NCI-H2196 (cell line): ENCODE data around the gene ARHGAP4.

Experiments
- DNase-seq: peaks from one replicate; lab custom pipeline; 2025; ENCODE audit not compliant: unreplicated experiment; lab: John Stamatoyannopoulos, UW

ARHGAP4 gene

DNA sequence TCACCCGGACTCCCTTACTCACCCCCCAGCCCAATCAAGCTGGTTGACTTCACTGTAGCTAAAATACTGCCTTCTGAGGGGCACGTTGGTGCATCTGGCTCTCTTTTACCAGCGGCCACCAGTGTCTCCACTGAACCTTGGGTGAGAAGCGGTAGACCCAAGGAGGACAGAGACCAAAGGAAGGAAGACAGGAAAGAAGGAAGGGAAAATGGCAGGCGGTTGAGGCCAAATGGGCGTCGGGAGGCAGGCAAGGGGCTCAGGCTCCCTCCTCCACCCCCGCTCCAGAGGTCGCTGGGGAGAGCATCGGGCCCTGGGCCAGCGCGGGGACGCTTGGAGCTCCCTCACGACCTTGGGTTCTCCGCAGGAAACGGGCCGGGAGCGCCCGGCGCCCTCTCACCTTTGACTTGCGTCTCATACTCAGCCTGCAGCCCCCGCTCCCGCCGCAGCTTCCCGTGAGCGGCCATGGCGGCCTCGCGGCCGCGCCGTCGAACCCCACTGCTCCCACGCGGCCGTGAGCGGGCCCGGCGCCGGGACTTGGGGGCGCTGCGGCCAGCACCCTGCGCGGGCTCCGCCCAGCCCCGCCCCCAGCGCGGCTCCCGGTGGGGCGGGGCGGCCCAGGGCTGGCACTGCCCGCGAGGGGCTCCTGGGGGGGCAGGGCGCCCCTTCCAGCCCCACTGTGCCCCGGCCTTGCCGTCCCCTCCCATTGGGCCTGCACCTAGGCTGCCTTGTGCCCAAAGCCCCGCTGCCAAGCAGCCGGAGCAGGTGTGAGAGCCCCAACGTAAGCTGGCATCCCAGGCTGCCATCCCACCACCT is at the start of gene ARHGAP4:
Gene ARHGAP4, minus strand, starts transcription at position 526 of the 813 bp plus-strand sequence. Its CDS starts 62 bp downstream, at position 464.
- DNase-seq: no peak

DNA sequence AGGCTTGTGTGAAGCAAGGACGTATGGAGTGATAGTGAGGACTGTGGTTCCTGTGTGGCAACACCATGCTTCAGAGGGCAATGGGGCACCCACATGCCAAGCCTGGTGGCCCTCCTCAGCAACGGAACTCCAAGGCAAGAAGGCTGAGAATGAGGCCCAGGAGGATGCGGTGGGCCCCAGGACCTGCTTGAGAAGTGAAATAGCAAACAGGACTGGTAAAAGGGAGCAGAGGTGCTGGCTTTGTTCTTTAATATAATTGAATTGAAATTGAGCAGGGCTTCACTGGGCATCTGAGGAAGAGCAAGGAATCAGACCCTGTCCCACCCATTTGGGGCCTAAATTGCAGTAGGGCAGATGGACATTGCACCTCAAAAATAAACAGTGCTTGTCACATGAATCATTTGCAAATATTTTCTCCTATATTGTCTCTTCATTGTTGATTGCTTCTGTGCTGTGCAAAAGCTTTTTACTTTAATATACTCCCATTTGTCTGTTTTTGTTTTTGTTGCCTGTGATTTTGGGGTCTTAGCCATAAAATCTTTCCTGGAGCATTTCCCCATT is 48.7 kb upstream of the ARHGAP4 start:
- no peak for DNase-seq

DNA sequence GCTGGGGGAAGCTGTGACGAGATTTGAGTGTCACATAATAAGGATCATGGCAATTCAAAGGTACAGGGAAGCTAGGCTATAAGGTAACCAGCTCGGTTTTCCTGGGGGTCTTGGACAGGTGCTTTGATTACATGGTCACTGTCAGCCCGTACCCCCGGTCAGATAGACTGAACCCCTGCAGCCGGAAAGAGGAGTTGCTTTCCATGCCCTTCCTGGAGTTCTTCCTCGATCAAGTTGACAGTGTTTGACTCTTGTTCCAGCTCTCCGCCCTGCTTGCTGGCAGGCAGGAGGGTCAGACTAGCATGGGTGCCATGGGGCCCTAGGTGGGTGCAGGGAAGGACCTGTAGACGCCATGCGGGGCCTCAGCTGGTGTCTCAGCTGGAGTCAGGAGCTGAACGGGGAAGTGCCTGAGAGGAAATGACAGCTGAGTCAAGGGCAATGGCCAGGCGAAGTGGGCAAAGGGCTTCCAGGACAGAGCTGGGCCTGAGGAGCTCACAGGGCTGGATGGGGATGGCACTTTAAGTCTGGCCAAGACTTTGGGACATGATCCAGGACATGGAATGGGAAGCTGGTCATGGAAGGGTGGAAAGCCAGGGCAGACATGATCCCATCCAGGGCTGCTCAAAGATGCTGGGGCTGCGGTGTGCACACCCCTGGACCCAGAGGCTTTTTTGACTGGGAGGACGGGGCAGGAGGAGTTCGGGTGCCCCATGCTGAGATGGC is 48.1 kb upstream of the ARHGAP4 start:
- no peak for DNase-seq

DNA sequence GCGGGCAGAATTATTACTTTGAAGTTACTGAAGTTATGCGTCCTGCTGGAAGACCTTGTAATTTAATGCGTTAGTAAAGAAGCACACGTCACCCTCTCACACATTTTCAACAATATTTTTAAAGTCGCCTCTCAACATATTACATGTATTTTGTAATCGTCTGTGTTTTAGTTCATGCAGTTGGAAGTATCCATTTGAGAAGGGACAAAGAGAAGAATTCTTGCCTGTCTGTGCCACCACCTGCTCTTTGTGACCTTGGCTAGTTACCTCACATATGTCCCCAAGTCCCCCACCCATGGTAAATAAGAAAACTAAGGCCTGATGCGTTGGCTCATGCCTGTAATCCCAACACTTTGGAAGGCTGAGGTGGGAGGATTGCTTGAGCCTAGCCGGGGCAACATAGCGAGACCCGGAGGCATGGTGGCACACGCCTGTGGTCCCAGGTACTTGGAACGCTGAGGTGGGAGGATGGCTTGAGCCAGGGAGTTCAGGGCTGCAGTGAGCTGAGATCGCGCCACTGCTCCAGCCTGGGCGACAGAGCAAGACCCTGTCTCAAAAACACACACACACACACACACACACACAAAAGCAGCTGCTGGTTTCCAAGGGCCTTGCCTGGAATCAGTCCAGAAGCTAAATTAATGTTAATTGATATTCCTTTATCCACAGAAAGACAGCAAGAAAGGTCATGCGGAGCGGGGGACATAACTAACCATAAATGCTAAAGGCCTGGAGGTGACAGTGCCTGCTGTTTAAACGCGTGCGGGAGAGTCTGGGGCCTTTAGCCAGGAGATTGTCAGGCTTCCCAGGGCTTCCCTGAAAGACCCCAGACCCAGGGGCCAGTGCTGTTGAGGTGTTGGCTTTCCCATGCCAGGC is 47.3 kb upstream of the ARHGAP4 start:
- no peak for DNase-seq

DNA sequence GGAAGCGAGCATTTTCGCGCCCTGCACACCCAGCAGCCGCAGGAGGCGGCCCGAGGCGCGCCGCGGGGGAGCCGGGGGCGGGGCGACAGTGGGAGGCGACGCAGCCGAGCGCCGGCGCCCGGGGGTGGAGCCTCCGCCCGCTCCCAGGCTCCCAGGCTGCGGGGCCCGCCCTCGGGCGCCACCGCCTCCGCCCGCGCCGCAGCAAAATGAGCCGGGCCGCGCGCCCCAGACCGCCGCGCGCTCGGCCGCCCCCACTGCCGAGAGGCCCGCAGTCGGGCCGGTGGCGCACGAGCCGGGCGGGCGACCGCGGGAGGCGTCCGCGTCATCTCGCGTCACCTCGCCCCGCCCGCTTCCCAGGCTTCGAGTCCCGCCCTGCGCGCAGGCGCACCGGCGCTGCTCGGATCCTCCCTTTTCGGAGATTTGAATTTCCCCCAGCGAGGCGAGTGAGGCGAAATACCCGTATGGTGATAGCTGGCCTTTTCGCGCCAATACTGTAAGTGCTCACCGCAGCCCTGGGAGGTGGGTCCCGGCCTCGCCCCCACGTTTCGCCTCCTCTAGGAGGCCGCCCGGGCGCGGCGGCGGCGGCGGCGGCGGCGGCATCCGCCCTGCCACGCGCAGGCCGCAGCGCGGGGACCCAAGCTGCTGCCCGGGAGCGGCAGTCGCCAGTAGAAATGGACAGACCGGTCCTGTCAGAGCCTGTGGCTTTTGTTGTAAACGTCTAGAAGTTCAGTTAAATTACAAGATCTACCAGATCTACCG is 46.5 kb upstream of the ARHGAP4 start, which contains the start of gene TMEM187:
Gene TMEM187, plus strand, starts transcription at position 387 of the 759 bp plus-strand sequence. CDS start 9,309 bp downstream, outside the sequence.
- DNase-seq: peak; percentile 92

DNA sequence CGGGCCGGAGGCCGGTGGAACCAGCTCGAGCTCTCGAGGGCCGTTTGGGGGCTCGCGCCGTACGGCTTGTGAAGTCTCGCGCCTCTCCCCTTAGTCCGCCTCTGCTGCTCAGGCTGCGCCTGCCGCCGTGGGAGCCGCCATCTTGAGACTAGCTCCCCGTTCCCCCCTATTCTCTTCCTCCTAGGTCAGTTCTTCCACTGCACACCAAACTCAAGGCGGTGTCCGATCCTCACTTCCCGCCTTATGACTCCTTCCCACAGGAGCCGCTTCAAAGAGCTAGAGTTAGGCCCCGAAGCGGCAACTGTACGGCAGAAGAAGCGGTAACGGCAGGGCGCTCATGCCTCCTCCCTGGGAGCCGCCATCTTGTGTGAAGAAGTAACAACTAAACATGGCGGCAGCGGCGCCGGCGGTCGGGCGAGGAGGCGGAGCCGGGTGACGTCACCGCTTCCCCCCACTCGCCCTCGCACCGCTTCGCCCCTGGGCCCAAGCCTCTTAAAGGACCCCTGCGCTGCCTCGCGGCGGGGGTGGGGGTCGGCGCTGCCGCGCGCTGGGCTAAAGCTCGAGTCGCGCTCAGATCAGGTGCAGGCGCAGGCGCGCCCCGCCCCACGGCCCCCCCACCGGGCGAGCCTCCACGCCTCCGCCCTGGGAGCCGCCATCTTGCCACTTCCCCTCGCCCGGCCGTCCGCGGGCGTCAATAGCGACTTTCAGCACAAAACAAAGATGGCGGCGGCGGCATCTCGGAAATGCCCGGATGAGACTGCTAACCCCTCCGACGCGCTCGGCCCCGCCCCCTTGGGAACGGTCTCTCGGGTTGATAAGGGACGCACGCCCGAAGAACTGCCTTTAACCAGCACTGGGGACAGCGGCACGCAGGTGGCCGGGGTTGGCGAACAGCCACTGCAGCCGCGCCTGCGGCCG is 45.6 kb upstream of the ARHGAP4 start, which contains the start of gene HCFC1:
Gene HCFC1, minus strand, starts transcription at position 369 of the 918 bp plus-strand sequence. CDS start 978 bp downstream, outside the sequence.
- peak; percentile 82 for DNase-seq

DNA sequence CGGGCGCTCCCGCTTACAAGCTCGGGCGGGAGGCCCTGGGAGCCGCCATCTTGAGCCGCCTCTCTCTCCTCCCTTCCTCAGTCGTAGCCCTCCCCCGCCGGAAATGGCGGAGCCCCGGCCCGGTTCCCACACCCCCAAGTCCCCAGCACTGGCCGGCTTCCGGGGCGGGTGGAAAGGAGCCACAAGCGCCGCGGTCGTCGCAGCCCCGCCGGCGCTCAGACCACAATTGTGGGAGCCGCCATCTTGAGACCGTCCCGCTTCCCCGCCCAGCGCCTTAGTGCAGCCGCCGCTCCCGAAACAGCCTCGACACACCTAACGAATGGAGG is 45.0 kb upstream of the ARHGAP4 start:
- DNase-seq: peak; percentile 76

DNA sequence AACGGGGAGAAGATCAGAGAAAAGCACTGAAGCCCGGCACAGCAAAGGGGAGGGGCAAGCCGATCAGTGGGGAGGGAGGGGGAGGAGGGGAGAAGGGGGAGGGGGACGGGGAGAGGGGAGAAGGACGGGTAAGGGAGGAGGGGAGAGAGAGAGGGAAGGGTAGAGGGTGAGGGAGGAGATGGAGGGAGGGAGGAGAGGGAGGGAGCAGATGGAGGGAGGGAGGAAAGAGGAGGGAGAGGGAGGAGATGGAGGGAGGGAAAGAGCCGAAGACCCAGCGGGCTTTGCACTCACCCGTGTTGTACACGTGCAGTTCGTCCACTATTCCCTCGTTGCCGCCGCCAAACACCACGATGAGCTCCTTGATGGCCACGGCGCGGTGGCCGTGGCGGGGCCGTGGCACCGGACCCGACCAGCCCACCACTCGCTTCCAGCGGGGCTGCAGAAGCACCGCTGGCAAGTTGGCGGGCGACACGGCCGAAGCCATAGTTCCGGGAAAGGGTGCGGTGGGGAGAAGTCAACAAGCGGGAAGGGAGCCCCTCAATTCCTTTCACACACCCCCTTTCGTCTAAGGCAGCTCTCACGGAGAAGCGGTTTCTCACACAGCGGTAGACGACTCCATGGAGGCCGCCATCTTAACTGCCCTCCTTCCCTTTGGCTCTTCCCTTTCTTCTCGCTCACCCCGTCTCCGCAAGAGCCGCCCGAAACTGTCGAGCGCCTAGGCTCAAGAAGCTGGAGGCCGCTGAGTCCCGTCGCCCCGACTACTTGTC is 44.5 kb upstream of the ARHGAP4 start:
- peak; percentile 30 for DNase-seq

DNA sequence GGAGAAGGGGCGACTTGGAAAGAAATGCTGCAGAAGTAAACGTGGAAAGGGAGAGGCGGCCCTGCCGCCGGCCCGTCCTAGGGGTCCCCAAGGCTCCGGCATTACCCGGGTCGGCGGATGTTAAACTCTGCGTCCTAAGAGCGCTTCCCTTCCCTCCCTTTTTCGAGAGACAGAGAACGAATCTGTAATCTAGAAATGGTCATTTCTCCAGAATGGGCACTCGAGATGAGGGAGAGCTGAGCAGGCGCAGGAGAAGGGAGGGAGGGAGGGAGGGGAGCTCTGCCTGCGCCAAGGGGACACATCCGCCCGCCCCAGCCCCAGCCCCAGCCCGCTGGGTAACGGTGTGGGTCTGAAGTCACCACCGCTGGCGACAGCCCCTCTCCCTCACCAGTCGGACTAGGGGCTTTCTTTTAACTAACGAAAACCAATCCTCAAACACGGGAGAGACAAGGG is 43.9 kb upstream of the ARHGAP4 start:
- no peak for DNase-seq

DNA sequence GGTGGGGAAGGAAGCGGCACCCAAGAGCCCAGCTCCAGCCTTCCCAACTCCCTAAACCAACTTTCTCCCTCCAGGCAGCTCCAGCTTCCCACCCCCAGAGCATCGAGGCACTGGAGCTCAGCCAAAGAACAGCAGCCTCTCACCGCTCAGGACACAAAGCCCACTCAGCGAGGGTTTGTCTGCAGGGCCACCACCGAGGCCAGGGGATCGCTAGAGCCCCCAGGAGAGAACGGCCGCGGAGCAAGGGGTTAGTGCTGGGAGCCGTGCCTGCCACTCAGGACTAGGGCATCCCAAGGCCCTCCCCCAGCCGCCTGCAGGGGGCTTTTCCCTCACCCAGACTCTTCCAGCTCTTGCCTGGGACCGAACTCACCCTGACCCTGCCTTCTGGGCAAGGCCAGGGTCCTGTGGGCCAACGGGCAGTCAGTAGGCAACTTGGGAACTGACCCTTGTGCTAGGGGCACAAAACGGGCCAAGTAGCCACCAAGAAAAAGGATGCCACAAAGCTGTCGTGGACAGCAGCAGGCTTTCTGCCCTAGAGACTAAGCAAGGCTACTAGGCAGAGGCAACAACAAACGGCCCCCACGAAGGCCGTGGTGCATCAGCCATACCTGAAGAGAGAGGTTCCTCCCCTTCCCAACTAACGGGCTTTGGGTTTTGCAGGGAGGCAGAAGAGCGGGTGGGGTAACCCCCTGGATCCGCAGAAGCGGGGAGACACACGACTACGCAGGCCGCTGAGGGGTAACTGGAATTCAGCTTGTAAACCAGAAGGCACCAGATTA is 43.2 kb upstream of the ARHGAP4 start:
- DNase-seq: no peak

DNA sequence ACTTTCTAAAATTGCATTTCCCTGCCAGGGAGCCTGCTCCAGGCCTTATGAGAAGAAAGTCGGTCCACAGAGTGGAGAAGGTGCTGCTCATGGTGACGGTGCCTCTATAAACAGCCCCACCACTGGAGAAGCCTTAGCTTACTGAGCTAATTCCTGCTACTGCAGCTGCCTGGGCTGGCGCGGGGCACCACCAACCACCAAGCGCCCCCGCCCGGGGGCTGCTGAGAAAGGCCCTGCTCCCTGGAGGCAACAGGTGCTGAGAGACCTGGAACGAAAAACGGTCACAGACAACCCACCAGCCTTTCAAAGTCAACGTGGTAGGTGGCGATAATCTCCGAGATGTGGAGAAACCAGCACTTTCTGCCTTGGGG is 42.7 kb upstream of the ARHGAP4 start:
- DNase-seq: no peak

DNA sequence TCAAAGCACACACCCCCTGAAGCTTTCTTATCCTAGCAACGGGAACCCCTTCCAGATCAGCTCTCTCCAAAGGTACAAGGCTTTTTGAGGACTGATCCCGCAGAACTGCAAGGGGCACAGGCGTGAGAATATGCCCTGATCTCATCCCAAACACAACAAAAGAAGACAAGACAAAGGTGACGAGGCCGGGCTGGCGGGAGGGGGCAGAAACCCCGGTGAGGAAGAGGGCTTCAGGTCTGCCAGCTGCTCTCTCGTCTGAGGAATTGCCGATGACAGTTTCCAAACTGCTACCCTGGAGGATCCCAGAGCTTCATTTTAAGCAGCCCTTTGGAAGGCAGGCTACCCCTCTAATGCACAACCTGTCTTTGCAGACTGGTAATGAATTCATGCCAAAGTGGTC is 42.2 kb upstream of the ARHGAP4 start:
- DNase-seq: no peak

DNA sequence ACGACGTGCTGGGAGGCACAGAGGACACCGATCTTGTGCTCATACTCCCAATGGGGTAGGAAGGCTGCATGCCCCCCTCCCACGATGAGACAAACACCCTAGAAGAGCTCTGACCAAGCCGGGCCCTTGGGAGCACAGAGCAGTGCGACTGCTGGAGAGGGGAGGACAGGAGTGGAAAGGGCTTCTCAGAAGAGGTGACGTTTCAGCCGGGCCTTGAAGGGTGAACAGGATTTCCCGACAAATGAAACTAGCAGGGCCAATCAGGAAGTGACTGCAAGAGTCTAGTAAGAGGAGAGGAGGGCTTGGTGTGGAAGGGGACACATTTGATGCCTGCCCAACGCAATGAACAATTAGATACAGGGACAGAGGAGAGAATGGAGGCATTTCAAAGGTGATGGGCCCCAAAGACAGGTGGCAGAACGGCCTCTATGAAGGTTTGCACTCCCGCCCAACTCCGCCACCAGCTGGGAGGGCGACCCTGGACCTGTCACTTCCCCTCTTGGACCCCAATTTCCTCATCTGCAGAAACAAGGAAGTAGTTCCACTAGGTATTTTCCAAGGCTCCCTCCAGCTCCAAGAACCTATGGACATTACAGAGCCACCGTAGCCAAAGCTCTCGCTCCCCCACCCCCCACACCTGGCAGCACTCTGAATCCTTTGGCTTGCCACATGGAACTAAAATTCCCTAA is 41.6 kb upstream of the ARHGAP4 start:
- no peak for DNase-seq

DNA sequence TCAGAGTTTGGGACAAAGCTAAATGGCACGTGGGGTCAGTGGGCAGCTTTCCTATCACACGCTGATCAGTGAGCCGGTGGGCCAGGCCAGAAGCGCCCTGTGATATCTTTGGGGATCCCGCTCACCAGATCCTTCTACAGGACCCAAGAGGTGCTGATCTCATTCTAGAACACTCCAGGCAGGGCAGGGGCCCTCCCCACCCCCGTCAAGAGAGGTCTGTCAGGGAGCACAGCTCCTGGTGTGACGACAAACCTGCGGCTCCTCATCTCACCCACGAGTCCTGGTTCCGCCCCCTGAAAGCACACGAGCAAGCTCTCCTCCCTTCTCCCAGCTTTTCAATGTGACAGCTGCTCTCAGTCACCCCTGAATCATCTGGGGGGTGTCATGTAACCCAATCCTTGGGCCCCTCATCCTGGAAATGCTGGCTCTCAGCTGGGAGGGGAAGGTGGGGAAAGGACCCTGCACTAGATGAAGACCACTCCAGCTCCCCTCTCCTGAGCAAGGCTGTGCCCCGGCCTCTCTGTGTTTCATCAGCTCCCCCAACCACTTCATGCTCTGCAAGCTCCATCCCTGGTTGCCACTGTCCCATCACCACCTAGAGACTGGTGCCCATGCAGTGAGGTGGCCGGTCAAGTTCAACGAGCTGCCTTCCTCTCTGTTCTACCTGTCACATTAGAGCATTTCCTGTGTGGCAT is 40.9 kb upstream of the ARHGAP4 start:
- no peak for DNase-seq

DNA sequence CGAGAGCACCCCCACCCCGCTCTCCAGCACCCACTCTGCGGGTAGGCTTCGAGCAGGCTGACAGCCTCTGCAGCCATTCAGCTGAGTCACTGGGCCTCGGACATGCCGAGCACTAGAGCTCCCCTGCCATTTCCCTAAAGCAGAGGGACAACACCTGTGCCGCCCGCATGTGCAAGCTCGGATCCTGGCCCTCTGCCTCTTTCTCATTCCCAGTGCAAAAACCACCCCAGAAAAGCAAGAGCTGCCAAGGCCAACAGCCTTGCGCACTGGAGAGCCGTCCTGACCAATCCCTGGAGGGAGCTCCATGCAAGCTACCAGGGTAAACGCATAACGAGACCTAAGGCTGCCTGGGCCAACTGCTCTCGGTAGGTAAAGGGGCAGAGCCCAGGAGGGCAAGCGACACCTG is 40.2 kb upstream of the ARHGAP4 start:
- no peak for DNase-seq

DNA sequence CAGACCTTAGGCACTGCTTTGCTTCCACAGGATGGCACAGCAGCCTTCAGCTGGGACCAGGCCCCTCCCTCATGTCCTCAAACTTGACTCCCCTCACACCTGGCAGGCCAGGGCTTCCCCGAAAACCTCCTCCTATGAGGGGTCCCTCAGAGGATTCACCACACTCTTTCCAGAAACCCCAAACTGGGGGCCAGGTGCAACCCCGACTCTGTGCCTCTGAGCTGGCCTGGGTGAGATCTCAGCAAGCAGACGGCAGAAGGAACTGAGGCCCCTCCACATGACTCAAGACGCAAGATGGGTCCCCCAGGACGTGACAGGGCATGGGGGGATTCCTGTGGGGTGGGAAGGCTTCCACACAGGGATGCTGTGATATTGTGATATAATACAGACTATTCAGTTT is 39.3 kb upstream of the ARHGAP4 start:
- no peak for DNase-seq
